NT2/D1 (cell line): Measurements from ENCODE around the gene ADAMTS10.
A peak's percentile ranks its signal among the peaks of the same experiment; 100 is the strongest.
"Not testable (repeated sequence)": the region's sequence is repeated elsewhere in the genome, so short reads cannot be mapped to it uniquely, and the experiment has no call there.

ENCODE experiments used
- DNase-seq: peaks from one replicate; pipeline ENCODE4 v3.0.0-alpha.2; 2011; ENCODE audit warnings: low read depth, low spot score
- H3K27me3 ChIP-seq: 2 replicates; pipeline ENCODE4 v1.6.0; 2011; ENCODE audit warnings: mild to moderate bottlenecking; ENCODE audit not compliant: insufficient read length, insufficient read depth
- H3K36me3 ChIP-seq: 2 replicates; pipeline ENCODE4 v1.6.1; 2011; ENCODE audit warnings: mild to moderate bottlenecking, low read length, mixed read lengths; ENCODE audit not compliant: insufficient read depth, insufficient read length
- H3K4me1 ChIP-seq: 2 replicates; pipeline ENCODE4 v1.5.1; 2011; ENCODE audit not compliant: insufficient read depth, insufficient read length
- H3K4me3 ChIP-seq: 2 replicates; pipeline ENCODE4 v1.5.1; 2011; ENCODE audit warnings: low read depth; ENCODE audit not compliant: insufficient read length
- H3K9ac ChIP-seq: 2 replicates; pipeline ENCODE4 v1.6.0; 2011; ENCODE audit warnings: low read depth; ENCODE audit not compliant: insufficient read length
- H3K9me3 ChIP-seq: 2 replicates; pipeline ENCODE4 v1.5.1; 2011; ENCODE audit warnings: mild to moderate bottlenecking, low read length; ENCODE audit not compliant: insufficient read depth
- SUZ12 ChIP-seq: IDR thresholded peaks from 2 replicates; pipeline ENCODE4 v1.6.1; 2011; ENCODE audit not compliant: insufficient read length, insufficient read depth; ENCODE audit errors: extremely low read depth
- YY1 ChIP-seq: IDR thresholded peaks from 2 replicates; pipeline ENCODE4 v1.6.1; 2011; ENCODE audit not compliant: insufficient read length, insufficient read depth
- ZNF274 ChIP-seq: IDR thresholded peaks from 2 replicates; pipeline ENCODE4 v1.6.1; 2011; ENCODE audit warnings: mild to moderate bottlenecking, low read depth, low read length

The ADAMTS10 gene

GRCh38 chr19:8567522-8568172, 42.9 kb downstream of the ADAMTS10 start:
- H3K27me3 ChIP-seq: no peaks in the 10 kb centered on the region
- H3K9me3 ChIP-seq: no peaks in the 10 kb centered on the region
- TF ChIP-seq SUZ12 (no peak), ZNF274 (no peak), YY1 (no peak)
- DNase-seq: no peak
- H3K4me1 ChIP-seq: peaks cover 15% of the 10 kb centered on the region
- H3K4me3 ChIP-seq: no peak overlapping the region
- H3K36me3 ChIP-seq: no peaks in the 10 kb centered on the region
- H3K9ac ChIP-seq: no peak overlapping the region

- H3K9me3 ChIP-seq: no peaks in the 10 kb centered on the region
- DNase-seq: no peak
- peaks cover 15% of the 10 kb centered on the region for H3K4me1 ChIP-seq
- TF ChIP-seq SUZ12: no peak
- TF ChIP-seq YY1: no peak
- no peak for TF ChIP-seq ZNF274
- no peak overlapping the region for H3K9ac ChIP-seq
- H3K27me3 ChIP-seq: no peaks in the 10 kb centered on the region
- H3K4me3 ChIP-seq: no peak overlapping the region
- H3K36me3 ChIP-seq: no peaks in the 10 kb centered on the region
Observed at GRCh38 chr19:8566855-8567254, 43.7 kb downstream of the ADAMTS10 start.

DNA sequence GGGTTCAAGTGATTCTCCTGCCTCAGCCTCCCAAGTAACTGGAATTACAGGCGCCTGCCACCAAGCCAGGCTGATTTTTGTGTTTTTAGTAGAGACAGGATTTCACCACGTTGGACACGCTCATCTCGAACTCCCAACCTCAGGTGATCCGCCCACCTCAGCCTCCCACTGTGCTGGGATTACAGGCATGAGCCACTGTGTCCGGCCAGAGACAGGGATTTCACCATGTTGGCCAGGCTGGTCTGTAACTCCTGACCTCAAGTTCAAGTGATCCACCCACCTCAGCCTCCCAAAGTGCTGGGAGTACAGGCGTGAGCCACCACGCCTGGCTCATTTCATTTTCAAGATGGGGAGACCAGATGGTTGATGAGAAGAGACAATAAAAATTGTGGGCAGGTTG, 45.6 kb downstream of the ADAMTS10 start:
- not testable (repeated sequence) for H3K9me3 ChIP-seq, DNase-seq, H3K27me3 ChIP-seq, H3K9ac ChIP-seq, H3K4me1 ChIP-seq, H3K4me3 ChIP-seq, H3K36me3 ChIP-seq

DNA sequence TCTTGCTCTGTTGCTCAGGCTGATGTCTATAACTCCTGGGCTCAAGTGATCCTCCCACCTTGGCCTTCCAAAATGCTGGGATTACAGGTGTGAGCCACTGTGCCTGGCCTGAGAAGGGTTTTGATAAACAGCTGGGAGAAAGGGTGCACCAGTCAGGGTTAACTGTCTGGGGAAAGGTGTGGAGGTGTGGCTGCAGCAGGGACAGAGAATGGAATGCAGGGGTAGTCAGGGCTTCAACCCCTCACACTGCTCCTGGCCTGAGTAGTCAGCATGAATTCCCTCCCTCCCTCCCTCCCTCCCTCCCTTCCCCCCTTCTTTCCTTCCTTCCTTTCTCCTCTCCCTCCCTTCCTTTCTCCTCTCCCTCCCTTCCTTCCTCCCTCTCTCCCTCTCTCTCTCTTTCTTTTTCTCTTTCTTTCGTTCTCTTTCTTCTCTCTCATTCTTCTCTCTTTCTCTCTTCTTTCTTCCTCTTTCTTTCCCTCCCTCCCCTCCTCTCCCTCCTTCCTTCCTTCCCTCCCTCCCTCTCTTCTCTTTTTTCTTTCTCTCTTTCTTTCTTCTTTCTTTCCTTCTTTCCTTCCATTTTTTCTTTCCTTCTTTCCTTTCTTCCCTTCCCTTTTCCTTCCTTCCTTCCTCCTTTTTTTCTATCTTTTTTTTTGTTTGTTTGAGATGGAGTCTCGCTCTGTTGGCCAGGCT, 49.3 kb downstream of the ADAMTS10 start:
- Histone ChIP-seq H3K9me3 (no peaks in the 10 kb centered on the region), H3K9ac (no peak overlapping the region), H3K4me1 (no peaks in the 10 kb centered on the region), H3K4me3 (no peak overlapping the region), H3K27me3 (no peaks in the 10 kb centered on the region), H3K36me3 (no peaks in the 10 kb centered on the region)
- no peak for TF ChIP-seq SUZ12
- TF ChIP-seq YY1: no peak
- no peak for TF ChIP-seq ZNF274
- peak; percentile 38 for DNase-seq

DNA sequence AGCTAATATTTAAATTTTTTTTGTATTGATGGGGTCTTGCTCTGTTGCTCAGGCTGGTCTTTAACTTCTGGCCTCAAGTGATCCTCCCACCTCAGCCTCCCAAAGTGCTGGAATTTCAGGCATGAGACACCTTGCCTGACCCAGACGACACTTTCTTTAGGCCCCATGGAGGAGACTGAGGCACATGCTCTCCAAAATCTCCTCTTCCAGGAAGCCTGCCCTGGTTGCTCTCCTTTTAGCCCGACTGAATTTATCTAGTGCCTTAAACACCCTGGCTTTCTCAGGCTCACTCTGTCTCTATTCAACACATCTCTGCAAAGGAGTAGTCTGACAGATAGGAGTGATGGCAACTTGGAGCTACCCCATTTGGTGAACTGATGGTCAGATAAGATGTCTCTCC, 52.2 kb downstream of the ADAMTS10 start:
- Histone ChIP-seq H3K36me3 (no peaks in the 10 kb centered on the region), H3K27me3 (no peaks in the 10 kb centered on the region), H3K4me1 (no peaks in the 10 kb centered on the region), H3K9ac (no peak overlapping the region), H3K9me3 (no peaks in the 10 kb centered on the region), H3K4me3 (no peak overlapping the region)
- TF ChIP-seq ZNF274 (no peak), SUZ12 (no peak), YY1 (no peak)
- DNase-seq: no peak

GRCh38 chr19:8557642-8558238, 52.8 kb downstream of the ADAMTS10 start:
- H3K27me3 ChIP-seq: no peaks in the 10 kb centered on the region

DNA sequence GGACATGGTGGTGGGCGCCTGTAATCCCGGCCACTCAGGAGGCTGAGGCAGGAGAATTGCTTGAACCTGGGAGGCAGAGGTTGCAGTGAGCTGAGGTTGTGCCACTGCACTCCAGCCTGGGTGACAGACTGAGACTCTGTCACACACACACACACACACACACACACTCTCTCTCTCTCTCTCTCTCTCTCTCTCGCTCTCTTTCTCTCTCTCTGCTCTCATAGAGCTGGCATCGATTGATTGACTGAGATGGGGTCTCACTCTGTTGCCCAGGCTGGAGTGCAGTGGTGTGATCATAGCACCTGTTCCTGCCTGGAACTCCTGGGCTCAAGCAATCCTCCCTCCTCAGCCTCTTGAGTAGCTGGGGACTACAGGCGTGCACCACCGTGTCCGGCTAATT, 56.8 kb downstream of the ADAMTS10 start:
- not testable (repeated sequence) for H3K27me3 ChIP-seq, H3K9me3 ChIP-seq, H3K4me1 ChIP-seq, H3K36me3 ChIP-seq, H3K4me3 ChIP-seq, H3K9ac ChIP-seq, DNase-seq

More at GRCh38 chr19:8557642-8558238, 52.8 kb downstream of the ADAMTS10 start:
- Histone ChIP-seq H3K9me3 (no peaks in the 10 kb centered on the region), H3K36me3 (no peaks in the 10 kb centered on the region), H3K9ac (no peak overlapping the region), H3K4me3 (no peak overlapping the region), H3K4me1 (peaks cover 2% of the 10 kb centered on the region)
- no peak for DNase-seq
- TF ChIP-seq SUZ12 (no peak), ZNF274 (no peak), YY1 (no peak)
